GM12878 (cell line): ENCODE measurements around the gene ACTL6B. TPM values are rescaled to one million over a fixed set of nuclear protein-coding genes. Genes with fewer than 3 reads are reported as not detected.

Source experiments
- BMI1 ChIP-seq: fragments of 450-650 bp; IDR thresholded peaks from 2 replicates; pipeline ENCODE4 v1.6.1; 2016; ENCODE audit warnings: mild to moderate bottlenecking, moderate library complexity, borderline replicate concordance
- CBFB ChIP-seq: IDR thresholded peaks from 2 replicates; pipeline ENCODE4 v1.6.1; 2016; ENCODE audit warnings: antibody characterized with exemption, low read depth
- CHD1 ChIP-seq: IDR thresholded peaks from 2 replicates; pipeline ENCODE4 v1.6.1; 2012; ENCODE audit warnings: low read depth, low read length, improper control_type of control experiment
- DPF2 ChIP-seq: fragments of 450-650 bp; IDR thresholded peaks from 2 replicates; pipeline ENCODE4 v1.6.1; 2017; ENCODE audit warnings: mild to moderate bottlenecking
- ESRRA ChIP-seq: IDR thresholded peaks from 2 replicates; pipeline ENCODE4 v1.6.1; 2012; ENCODE audit warnings: mild to moderate bottlenecking, low read length, improper control_type of control experiment
- FOS ChIP-seq: IDR thresholded peaks from 3 replicates; pipeline ENCODE4 v1.6.1; 2011; ENCODE audit warnings: borderline replicate concordance; ENCODE audit not compliant: insufficient read length; ENCODE audit errors: extremely low read depth
- GABPA ChIP-seq: IDR thresholded peaks from 2 replicates; pipeline ENCODE4 v1.6.1; 2014; ENCODE audit warnings: antibody characterized with exemption, low read depth, mild to moderate bottlenecking, inconsistent platforms
- HDAC2 ChIP-seq: fragments of 200-600 bp; sonication (generic); IDR thresholded peaks from 2 replicates; pipeline ENCODE4 v1.6.1; 2017
- HDGF ChIP-seq: fragments of 450-650 bp; IDR thresholded peaks from 2 replicates; pipeline ENCODE4 v1.6.1; 2016; ENCODE audit warnings: antibody characterized with exemption
- HSF1 ChIP-seq: fragments of 150-350 bp; IDR thresholded peaks from 2 replicates; pipeline ENCODE4 v1.6.1; 2014; ENCODE audit warnings: mild to moderate bottlenecking, low read depth, low read length
- IKZF2 ChIP-seq, 2 experiments: fragments of 450-650 bp; IDR thresholded peaks; 2 replicates each; pipeline ENCODE4 v1.6.1; 2017; ENCODE audit warnings: mild to moderate bottlenecking in 2 of 2, moderate library complexity in 2 of 2
- LARP7 ChIP-seq: fragments of 450-650 bp; IDR thresholded peaks from 2 replicates; pipeline ENCODE4 v1.6.1; 2017; ENCODE audit warnings: mild to moderate bottlenecking
- MAX ChIP-seq: IDR thresholded peaks from 2 replicates; pipeline ENCODE4 v1.6.1; 2012; ENCODE audit warnings: low read depth, low read length, improper control_type of control experiment
- NFIC ChIP-seq: IDR thresholded peaks from 2 replicates; pipeline ENCODE4 v1.6.1; 2012; ENCODE audit warnings: low read depth, mild to moderate bottlenecking, inconsistent platforms, low read length, moderate library complexity
- NFXL1 ChIP-seq: fragments of 450-650 bp; IDR thresholded peaks from 2 replicates; pipeline ENCODE4 v1.6.1; 2017; ENCODE audit warnings: antibody characterized with exemption, mild to moderate bottlenecking, borderline replicate concordance
- NR2C2 ChIP-seq: IDR thresholded peaks from 2 replicates; pipeline ENCODE4 v1.6.1; 2011; ENCODE audit warnings: borderline replicate concordance, low read depth; ENCODE audit not compliant: control insufficient read depth, insufficient read length
- NR2F1 ChIP-seq: fragments of 450-650 bp; conservative IDR thresholded peaks from 2 replicates; pipeline ENCODE4 v1.6.1; 2017; ENCODE audit warnings: mild to moderate bottlenecking
- POLR2AphosphoS2 ChIP-seq: IDR thresholded peaks from 2 replicates; pipeline ENCODE4 v1.6.1; 2011; ENCODE audit warnings: low read depth, mild to moderate bottlenecking, low read length, improper control_type of control experiment, moderate library complexity
- RCOR1 ChIP-seq: conservative IDR thresholded peaks from 2 replicates; pipeline ENCODE4 v1.6.1; 2012; ENCODE audit warnings: low read depth, low read length, improper control_type of control experiment
- SMARCA5 ChIP-seq: fragments of 450-650 bp; IDR thresholded peaks from 2 replicates; pipeline ENCODE4 v1.6.1; 2017; ENCODE audit warnings: mild to moderate bottlenecking
- SMC3 ChIP-seq: IDR thresholded peaks from 2 replicates; pipeline ENCODE4 v1.6.1; 2011; ENCODE audit warnings: low read length, improper control_type of control experiment, borderline replicate concordance
- SP1 ChIP-seq: IDR thresholded peaks from one replicate; pipeline ENCODE4 v1.6.1; 2011; ENCODE audit warnings: low read depth, low read length
- SPI1 ChIP-seq: IDR thresholded peaks from 2 replicates; pipeline ENCODE4 v1.6.1; 2011; ENCODE audit warnings: low read depth, mild to moderate bottlenecking, low read length, moderate library complexity, borderline replicate concordance; ENCODE audit not compliant: insufficient read depth
- SREBF1 ChIP-seq: IDR thresholded peaks from 2 replicates; pipeline ENCODE4 v1.6.1; 2012; ENCODE audit warnings: mild to moderate bottlenecking, low read length
- SRF ChIP-seq, 2 experiments: IDR thresholded peaks; 2 replicates each; pipeline ENCODE4 v1.6.1; 2011; ENCODE audit warnings: low read depth in 2 of 2, low read length in 2 of 2, mild to moderate bottlenecking in 1 of 2, moderate library complexity in 1 of 2
- TAF1 ChIP-seq: IDR thresholded peaks from 2 replicates; pipeline ENCODE4 v1.6.1; 2011; ENCODE audit warnings: mild to moderate bottlenecking, low read depth, low read length, borderline replicate concordance
- TCF3 ChIP-seq: IDR thresholded peaks from 2 replicates; pipeline ENCODE4 v1.6.1; 2012; ENCODE audit warnings: low read depth, mild to moderate bottlenecking, low read length, borderline replicate concordance; ENCODE audit not compliant: insufficient read depth
- TCF7 ChIP-seq: IDR thresholded peaks from 2 replicates; pipeline ENCODE4 v1.6.1; 2014; ENCODE audit warnings: antibody characterized with exemption, borderline replicate concordance
- ZNF274 ChIP-seq: IDR thresholded peaks from one replicate; pipeline ENCODE4 v1.8.0; 2011; ENCODE audit not compliant: insufficient read length, insufficient read depth
- polyA plus RNA-seq, 11 experiments: library from polyadenylated mRNA; depleted of rRNA in 4 of 11; unstranded in 6 of 11; stranded (reverse) in 5 of 11; fragments of >200 nt; fragmentation: Nextera tagmentation in 4 of 11; fragmentation: Illumina TruSeq in 1 of 11; extraction: Ambion mirVana in 4 of 11; extraction: Trizol in 1 of 11; gene quantifications; 1 replicate in 1 of 11; 2 replicates in 10 of 11; pipeline versions ENCODE4 v1.2.1 to v1.2.3, GENCODE V29; 2011 to 2016; ENCODE audit warnings: inconsistent platforms in 2 of 11, missing spikeins in 2 of 11, low read depth in 1 of 11
- total RNA-seq, 4 experiments: library from RNA; depleted of rRNA in 3 of 4; stranded (reverse); fragments of >200 nt in 3 of 4; fragmentation: Illumina TruSeq in 1 of 4; extraction: Trizol in 1 of 4; gene quantifications; 2 replicates each; pipeline versions ENCODE4 v1.2.1 to v1.2.3, GENCODE V29; 2013 to 2021
- TF ChIP-seq, protein P1 (sequence below): fragments of 450-650 bp; conservative IDR thresholded peaks from 2 replicates; pipeline ENCODE4 v1.6.1; 2017; ENCODE audit warnings: mild to moderate bottlenecking, moderate library complexity

The ACTL6B gene
- total and polyA plus RNA-seq, 10 of the 15 experiments (the other 5 are each of a cell fraction or from before 2014, with no cell fraction given), result not detected

DNA sequence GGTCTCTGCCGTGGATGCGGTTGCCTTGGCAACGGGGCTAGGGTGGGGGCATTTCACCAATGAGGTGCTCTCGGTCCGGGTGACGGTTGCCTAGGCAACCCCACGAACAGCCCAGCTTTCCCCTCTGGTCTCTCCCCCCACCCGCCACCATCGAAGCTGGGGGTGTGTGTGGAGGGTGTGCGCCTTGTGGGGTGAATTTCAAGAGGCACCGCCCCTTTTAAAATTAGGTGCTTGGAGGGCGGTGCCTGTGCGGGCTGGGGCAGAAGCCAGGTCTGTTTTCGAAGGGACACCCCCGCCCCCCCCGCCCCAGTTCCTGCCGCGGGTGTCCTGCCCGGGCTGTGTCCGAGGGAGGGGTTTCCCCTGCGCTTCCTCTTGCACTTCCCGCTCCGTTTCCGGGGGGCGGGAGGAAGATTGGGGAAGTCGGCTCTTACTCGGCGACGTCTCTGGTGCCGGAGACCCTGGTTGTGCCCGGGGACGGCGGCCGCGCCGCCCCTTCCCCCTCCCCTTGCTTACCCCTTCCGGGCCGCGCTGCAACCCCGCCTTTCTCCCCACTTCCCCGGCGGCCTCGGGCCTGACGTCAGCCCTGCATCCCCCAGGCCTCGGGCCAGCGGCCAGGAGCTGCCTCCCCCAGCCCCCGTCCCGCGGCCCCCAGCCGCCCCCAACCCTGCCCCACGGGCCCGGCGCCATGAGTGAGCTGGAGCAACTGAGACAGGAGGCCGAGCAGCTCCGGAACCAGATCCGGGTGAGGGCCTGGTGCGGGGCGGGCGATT is 19.5 kb upstream of the ACTL6B start (continued):
- TF ChIP-seq CBFB, result 0 out of 2 replicates have a peak, but pooled peaks have one; percentile 34
- no peak for TF ChIP-seq SREBF1
- no peak for TF ChIP-seq TAF1
- TF ChIP-seq MAX, result no peak
- TF ChIP-seq HDGF, result peak; percentile 80
- TF ChIP-seq RCOR1, result no peak
- TF ChIP-seq SMC3, result no peak
- TF ChIP-seq TCF3, result no peak
- TF ChIP-seq, protein P1, sequence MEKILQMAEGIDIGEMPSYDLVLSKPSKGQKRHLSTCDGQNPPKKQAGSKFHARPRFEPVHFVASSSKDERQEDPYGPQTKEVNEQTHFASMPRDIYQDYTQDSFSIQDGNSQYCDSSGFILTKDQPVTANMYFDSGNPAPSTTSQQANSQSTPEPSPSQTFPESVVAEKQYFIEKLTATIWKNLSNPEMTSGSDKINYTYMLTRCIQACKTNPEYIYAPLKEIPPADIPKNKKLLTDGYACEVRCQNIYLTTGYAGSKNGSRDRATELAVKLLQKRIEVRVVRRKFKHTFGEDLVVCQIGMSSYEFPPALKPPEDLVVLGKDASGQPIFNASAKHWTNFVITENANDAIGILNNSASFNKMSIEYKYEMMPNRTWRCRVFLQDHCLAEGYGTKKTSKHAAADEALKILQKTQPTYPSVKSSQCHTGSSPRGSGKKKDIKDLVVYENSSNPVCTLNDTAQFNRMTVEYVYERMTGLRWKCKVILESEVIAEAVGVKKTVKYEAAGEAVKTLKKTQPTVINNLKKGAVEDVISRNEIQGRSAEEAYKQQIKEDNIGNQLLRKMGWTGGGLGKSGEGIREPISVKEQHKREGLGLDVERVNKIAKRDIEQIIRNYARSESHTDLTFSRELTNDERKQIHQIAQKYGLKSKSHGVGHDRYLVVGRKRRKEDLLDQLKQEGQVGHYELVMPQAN, result no peak; the same call in 1 of the 2 replicates
- no peak for TF ChIP-seq SRF (IDR thresholded peaks at IDR 0.05; ENCODE audit: low read depth in 2 of 2, low read length in 2 of 2)
- TF ChIP-seq NFXL1, result no peak
- peak; percentile 24; the same call in 1 of the 2 replicates for TF ChIP-seq DPF2
- no peak for TF ChIP-seq TCF7
- TF ChIP-seq ZNF274, result no peak
- no peak for TF ChIP-seq SP1
- TF ChIP-seq SMARCA5, result no peak
- peak; percentile 64; the same call in 1 of the 2 replicates for TF ChIP-seq SPI1
- no peak for TF ChIP-seq NR2C2
- no peak for TF ChIP-seq LARP7
- no peak; a peak in 1 of 4 replicates for TF ChIP-seq IKZF2 (IDR thresholded peaks at IDR 0.05)
- TF ChIP-seq GABPA, result no peak
- TF ChIP-seq HSF1, result no peak
- no peak for TF ChIP-seq NR2F1
- no peak for TF ChIP-seq FOS
- TF ChIP-seq CHD1, result no peak
- TF ChIP-seq ESRRA, result no peak
- TF ChIP-seq HDAC2, result no peak
- no peak for TF ChIP-seq NFIC
- TF ChIP-seq BMI1, result peak; percentile 93
- TF ChIP-seq POLR2AphosphoS2, result no peak
